Measurements from ENCODE around the gene LHX3.

GRCh38 chr9:136252281-136252680, 47.4 kb upstream of the LHX3 start:
- TF ChIP-seq, protein P1, sequence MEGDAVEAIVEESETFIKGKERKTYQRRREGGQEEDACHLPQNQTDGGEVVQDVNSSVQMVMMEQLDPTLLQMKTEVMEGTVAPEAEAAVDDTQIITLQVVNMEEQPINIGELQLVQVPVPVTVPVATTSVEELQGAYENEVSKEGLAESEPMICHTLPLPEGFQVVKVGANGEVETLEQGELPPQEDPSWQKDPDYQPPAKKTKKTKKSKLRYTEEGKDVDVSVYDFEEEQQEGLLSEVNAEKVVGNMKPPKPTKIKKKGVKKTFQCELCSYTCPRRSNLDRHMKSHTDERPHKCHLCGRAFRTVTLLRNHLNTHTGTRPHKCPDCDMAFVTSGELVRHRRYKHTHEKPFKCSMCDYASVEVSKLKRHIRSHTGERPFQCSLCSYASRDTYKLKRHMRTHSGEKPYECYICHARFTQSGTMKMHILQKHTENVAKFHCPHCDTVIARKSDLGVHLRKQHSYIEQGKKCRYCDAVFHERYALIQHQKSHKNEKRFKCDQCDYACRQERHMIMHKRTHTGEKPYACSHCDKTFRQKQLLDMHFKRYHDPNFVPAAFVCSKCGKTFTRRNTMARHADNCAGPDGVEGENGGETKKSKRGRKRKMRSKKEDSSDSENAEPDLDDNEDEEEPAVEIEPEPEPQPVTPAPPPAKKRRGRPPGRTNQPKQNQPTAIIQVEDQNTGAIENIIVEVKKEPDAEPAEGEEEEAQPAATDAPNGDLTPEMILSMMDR (IDR thresholded peaks at IDR 0.05) = no peak
- TF ChIP-seq POLR2A (IDR thresholded peaks at IDR 0.05) (no peak), POLR2AphosphoS5 (IDR thresholded peaks at IDR 0.05; ENCODE audit: insufficient read depth in 1 of 2, low read depth in 1 of 2) (no peak)
